Measurements from ENCODE around the gene C17orf50.
A peak's percentile ranks its signal among the peaks of the same experiment; 100 is the strongest.

C17orf50 gene

GRCh38 chr17:35717475-35717874 is 43.2 kb upstream of the C17orf50 start:
- no peak for TF ChIP-seq CTCF (IDR thresholded peaks at IDR 0.05; ENCODE audit: low read length, missing control alignments)
- H3K4me3 ChIP-seq (replicated peaks; ENCODE audit: low read depth, low read length) = no peak overlapping the region
- DNase-seq (ENCODE audit: low read depth) = no peak

DNA sequence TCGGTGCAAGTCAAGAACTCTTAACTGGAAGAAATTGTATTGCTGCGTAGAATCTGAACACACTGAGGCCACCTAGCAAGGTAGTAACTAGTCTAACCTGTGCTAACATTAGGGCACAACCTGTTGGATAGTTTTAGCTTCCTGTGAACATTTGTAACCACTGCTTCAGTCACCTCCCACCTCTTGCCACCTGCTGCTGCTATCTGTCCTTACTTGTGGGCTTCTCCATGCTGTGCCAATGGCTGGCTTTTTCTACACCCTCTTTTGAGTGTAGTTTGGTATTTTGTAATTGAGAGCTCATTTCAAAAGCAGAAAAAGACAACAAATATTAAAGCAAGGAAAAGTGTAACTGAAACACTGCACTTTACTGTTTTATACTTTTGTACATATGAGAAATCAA is 37.0 kb upstream of the C17orf50 start:
- no peak for DNase-seq (ENCODE audit: low read depth)
- no peak overlapping the region for H3K4me3 ChIP-seq (replicated peaks; ENCODE audit: low read depth, low read length)
- no peak for TF ChIP-seq CTCF (IDR thresholded peaks at IDR 0.05; ENCODE audit: low read length, missing control alignments)

GRCh38 chr17:35725058-35725457 is 35.6 kb upstream of the C17orf50 start:
- DNase-seq (ENCODE audit: low read depth) = no peak
- TF ChIP-seq CTCF (IDR thresholded peaks at IDR 0.05; ENCODE audit: low read length, missing control alignments) = no peak
- no peak overlapping the region for H3K4me3 ChIP-seq (replicated peaks; ENCODE audit: low read depth, low read length)

GRCh38 chr17:35725802-35726126 is 34.9 kb upstream of the C17orf50 start:
- H3K4me3 ChIP-seq (replicated peaks; ENCODE audit: low read depth, low read length) = no peak overlapping the region
- no peak for DNase-seq (ENCODE audit: low read depth)
- TF ChIP-seq CTCF (IDR thresholded peaks at IDR 0.05; ENCODE audit: low read length, missing control alignments) = no peak

DNA sequence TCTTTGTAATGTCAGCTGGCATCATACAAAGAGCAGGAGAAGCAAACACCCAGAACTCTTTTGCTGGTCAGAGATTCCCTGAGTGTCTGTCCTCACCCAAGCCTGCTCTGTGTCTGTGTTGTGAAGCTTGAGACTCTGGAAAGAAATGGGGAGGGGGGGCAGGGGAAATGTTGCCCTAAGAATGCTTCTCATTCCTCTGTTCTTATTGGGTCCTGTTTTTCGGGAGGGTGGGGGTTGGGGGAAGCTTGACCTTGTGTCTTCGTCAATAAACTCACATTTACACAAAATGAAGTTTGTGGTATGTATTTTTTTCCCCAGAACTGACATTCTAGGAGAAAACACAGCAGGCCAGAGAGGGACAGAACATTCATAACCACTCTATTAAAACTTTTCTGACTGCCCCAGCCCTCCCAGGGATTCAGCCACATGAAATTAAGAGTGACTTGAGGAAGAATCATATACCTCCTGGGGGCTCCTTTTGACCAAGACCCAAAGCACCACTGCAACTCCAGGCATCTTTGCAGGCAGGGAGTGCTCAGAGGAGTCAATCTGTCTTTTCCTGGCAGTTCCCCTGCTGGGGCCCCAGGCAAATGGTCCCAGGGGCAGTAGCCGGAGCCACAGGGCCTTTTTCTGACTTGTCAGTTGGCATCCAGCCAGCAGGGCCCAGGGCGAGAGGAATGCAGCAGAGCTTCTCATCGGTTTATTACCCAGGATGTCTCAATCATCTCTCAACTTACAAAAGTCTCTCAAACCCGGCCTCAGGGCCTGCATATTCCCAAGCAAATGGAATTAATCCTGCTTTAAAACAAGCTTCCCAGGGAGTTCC is 34.3 kb upstream of the C17orf50 start:
- TF ChIP-seq CTCF (IDR thresholded peaks at IDR 0.05; ENCODE audit: low read length, missing control alignments) = no peak
- peak; percentile 93 for DNase-seq (ENCODE audit: low read depth)
- no peak overlapping the region for H3K4me3 ChIP-seq (replicated peaks; ENCODE audit: low read depth, low read length)

- no peak for TF ChIP-seq CTCF (IDR thresholded peaks at IDR 0.05; ENCODE audit: low read length, missing control alignments)
- DNase-seq (ENCODE audit: low read depth) = peak; percentile 22
- no peak overlapping the region for H3K4me3 ChIP-seq (replicated peaks; ENCODE audit: low read depth, low read length)
These were observed 33.7 kb upstream of the C17orf50 start for GRCh38 chr17:35726953-35727460.

DNA sequence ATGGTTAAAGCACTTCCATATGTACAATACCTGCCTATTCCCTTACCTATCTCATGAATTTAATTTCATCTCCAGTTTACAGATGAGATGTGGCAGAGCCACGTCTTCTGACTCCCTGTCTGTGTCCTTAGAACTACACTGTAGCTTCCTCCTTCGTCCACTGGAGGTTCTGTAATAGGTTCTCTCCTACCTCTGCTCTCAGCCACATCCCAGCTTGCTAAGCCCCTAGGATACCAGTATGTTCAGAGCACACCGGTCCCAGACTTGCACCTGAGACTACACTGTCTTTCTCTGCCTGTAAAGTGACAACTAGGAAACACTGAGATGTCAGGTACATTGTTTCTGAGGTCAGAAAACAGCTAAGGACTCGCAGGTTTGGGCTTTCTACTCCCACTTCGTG is 33.1 kb upstream of the C17orf50 start:
- no peak overlapping the region for H3K4me3 ChIP-seq (replicated peaks; ENCODE audit: low read depth, low read length)
- no peak for DNase-seq (ENCODE audit: low read depth)
- TF ChIP-seq CTCF (IDR thresholded peaks at IDR 0.05; ENCODE audit: low read length, missing control alignments) = no peak

Data from fibroblast of pulmonary artery (primary cell).